GM10266 (cell line): ENCODE data around the gene RNFT2.
"Not testable (repeated sequence)": the region's sequence is repeated elsewhere in the genome, so short reads cannot be mapped to it uniquely, and the experiment has no call there.

ENCODE experiments used
- DNase-seq: peaks from one replicate; pipeline ENCODE4 v3.0.0; 2012; ENCODE audit errors: extremely low spot score
- TF ChIP-seq, protein P1 (sequence below): IDR thresholded peaks from 2 replicates; pipeline ENCODE4 v1.5.1; 2012; ENCODE audit warnings: mild to moderate bottlenecking, low read depth; ENCODE audit not compliant: control insufficient read depth, insufficient read depth; ENCODE audit errors: missing control alignments

The RNFT2 gene

DNA sequence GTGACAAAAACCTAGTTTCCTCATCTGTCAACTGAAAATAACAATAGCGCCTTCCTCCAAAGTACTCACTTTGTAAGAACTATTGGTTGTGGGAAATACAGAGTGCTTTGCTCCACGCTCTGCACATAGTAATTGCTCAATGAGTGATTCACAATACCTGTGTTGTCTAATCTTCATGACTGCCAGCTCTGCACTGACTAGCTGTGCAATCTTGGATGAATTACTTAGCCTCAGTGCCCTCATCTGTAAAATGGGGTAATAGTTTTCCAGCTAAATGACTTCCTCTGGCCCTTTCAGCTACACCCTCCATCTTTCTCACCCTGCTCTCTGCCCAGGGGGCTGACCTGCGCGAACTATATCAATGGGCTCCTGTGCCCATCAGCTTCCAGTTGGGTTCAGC is 42.8 kb downstream of the RNFT2 start:
- TF ChIP-seq, protein P1, sequence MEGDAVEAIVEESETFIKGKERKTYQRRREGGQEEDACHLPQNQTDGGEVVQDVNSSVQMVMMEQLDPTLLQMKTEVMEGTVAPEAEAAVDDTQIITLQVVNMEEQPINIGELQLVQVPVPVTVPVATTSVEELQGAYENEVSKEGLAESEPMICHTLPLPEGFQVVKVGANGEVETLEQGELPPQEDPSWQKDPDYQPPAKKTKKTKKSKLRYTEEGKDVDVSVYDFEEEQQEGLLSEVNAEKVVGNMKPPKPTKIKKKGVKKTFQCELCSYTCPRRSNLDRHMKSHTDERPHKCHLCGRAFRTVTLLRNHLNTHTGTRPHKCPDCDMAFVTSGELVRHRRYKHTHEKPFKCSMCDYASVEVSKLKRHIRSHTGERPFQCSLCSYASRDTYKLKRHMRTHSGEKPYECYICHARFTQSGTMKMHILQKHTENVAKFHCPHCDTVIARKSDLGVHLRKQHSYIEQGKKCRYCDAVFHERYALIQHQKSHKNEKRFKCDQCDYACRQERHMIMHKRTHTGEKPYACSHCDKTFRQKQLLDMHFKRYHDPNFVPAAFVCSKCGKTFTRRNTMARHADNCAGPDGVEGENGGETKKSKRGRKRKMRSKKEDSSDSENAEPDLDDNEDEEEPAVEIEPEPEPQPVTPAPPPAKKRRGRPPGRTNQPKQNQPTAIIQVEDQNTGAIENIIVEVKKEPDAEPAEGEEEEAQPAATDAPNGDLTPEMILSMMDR, result no peak
- DNase-seq, result no peak

DNA sequence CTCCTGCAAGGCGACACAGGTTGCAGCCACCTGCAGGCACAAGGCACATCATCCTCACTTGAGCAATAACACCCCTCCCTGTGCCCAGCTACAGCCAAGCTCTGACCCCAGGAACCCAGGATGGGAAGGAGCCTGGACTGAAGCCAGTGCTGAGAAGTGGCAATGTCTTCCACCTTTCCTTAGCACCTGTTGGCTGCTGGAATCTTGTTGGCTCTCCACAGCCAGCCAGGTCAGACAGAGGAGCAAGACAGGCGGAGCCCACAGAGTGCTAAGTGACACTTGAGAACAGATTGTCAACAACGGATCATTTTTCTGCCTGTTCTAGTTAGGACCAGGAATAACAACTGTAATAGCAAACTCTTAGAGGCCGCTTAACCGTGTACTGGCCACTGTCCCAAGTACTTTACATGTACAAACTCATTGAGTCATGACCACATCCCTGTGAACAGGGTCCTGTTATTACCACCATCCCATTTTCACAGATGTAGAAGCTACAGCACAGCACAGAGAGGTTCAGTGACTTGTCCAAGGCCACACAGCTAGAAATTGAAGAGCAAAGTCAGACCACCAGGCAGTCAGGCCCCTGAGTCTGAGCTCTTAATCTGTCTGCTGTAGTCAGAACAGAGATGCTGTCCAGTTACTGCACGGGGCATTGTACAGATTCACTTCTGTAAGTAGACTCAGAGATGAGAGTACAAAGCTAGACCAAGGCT is 45.6 kb downstream of the RNFT2 start:
- DNase-seq, result no peak
- TF ChIP-seq, protein P1, result no peak

DNA sequence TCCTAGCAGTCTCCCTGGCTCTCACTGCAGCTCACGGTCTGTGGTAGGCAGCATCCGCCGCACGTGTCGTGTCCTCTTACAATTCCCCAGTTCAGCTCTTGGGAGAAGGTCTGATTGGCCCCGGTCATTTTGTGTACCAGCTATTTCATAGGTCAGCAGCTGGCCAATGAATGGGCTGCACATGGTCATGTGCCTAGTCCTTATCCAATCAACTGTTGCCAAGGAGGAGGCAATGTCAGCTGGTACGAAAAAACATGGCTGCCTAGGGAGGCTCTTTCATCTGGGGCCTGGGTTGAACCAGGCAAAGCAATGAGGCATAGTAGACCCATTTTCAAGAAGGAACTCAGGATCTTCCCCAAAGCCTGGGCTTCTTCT is 46.1 kb downstream of the RNFT2 start:
- DNase-seq, result no peak
- TF ChIP-seq, protein P1, result no peak

DNA sequence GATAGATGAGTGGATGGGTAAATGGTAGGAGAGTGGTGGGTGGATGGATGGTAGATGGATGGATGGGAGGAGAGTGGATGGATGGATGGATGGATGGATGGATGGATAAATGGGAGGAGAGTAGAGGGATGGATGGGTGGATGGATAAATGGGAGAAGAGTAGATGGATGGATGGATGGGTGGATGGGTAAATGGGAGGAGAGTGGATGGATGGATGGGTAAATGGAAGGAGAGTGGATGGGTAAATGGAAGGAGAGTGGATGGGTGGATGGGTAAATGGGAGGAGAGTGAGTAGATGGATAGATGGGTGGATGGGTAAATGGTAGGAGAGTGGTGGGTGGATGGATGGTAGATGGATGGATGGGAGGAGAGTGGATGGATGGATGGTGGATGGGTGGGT is 51.4 kb downstream of the RNFT2 start:
- not testable (repeated sequence) for DNase-seq

DNA sequence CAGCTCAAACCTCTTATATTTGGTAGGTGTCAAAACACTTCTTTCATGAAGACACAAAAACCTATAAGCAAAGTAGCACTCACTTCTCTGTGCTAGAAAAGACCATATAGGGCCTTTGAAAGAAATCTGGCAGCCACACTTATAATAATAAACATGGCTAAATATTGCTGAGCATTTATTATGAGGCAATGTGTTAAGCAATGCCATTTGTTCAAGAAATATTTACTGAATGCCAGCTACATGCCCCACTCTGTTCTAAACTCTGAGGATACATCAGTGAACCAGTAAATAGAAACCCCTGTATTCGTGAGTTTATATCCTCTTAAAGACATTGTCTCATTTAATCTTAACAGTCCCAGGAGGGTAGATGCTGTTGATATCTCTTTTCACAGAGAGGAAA is 52.0 kb downstream of the RNFT2 start:
- DNase-seq, result no peak
- TF ChIP-seq, protein P1, result no peak

DNA sequence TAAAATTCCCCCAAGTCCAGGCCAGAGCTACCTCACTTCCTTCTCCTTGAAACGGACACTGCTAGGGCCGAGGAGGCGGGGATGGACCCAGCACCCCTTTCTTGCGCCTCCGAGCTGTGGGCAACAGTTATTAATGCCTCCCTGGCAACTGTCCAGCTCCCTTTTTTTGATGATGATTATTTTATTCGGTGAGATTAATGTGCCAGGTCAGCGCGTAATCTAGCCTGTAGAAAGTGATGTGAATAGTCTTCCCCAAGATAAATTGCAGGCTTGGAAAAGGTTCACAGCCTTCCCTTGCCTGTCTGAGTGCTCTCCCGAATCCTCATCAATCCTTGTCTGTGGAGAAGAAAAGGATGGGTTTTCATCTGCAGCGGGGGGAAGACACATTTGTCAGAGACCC is 54.3 kb downstream of the RNFT2 start:
- no peak for DNase-seq
- TF ChIP-seq, protein P1, result no peak

DNA sequence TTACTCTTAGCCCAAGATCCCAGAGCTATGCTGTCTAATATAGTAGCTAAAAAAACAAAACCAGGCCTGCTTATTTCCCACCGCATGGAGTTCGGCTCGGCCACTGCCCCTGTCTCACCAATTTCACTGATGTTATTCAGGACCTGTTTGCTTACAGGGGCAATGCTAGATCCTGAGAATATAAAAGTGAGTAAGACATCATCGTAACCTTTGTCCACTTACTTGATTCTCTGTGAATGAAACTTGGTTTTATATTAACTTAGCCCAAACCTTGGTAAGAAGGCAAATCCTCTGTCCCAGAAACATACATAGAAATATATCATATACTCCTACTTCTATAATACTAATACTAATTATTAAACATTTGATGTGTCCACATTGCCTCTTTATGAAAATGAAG is 56.6 kb downstream of the RNFT2 start:
- TF ChIP-seq, protein P1, result no peak

DNA sequence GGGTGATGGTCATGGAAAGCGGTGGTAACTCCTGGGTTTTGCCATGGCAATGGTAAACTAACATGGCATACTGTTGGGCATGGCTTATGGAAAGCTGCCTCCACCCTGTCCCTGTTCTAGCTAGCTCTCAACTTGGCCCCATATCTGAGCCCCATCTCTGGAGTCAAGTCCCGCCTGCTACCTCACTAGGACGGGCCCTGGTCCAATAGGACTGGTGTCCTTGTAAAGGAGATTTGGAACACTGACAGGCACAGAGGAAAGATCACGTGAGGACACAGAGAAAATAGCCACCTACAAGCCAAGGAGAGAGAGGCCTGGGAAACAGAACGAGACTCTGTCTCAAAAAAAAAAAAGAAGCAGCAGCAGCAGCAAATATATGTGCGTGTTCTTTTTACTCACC is 59.8 kb downstream of the RNFT2 start:
- DNase-seq, result no peak
- TF ChIP-seq, protein P1, result no peak

More for the DNA sequence above, 56.6 kb downstream of the RNFT2 start:
- no peak for DNase-seq
